Keratinocyte (primary cell): ENCODE results near the gene GEN1. TPM values are rescaled to one million over a fixed set of nuclear protein-coding genes. Genes with fewer than 3 reads are reported as not detected.

ENCODE experiments used
- DNase-seq: peaks from one replicate; pipeline ENCODE4 v3.0.0-alpha.2; 2011; ENCODE audit warnings: low read depth, missing footprints, low spot score
- FAIRE-seq: peaks from 2 replicates; lab custom pipeline; 2011; peaks lifted over from hg19 to GRCh38; lab: Jason Lieb, UNC
- H2AFZ ChIP-seq: 2 replicates; pipeline ENCODE4 v1.6.0; 2012; ENCODE audit warnings: low read length, control low read depth, inconsistent platforms; ENCODE audit not compliant: control insufficient read depth
- H3K27ac ChIP-seq: 2 replicates; pipeline ENCODE4 v1.5.1; 2011; ENCODE audit warnings: low read length; ENCODE audit not compliant: control insufficient read depth, insufficient read depth
- H3K27me3 ChIP-seq: 3 replicates; pipeline ENCODE4 v1.6.0; 2011; ENCODE audit warnings: low read length; ENCODE audit not compliant: control insufficient read depth, insufficient read depth; ENCODE audit errors: extremely low read depth
- H3K36me3 ChIP-seq, 2 experiments: 2 replicates in 1 of 2; 3 replicates in 1 of 2; pipeline ENCODE4 v1.5.1; 2011; ENCODE audit warnings: low read length in 2 of 2, mild to moderate bottlenecking in 1 of 2; ENCODE audit not compliant: control insufficient read depth in 2 of 2, insufficient read depth in 2 of 2; ENCODE audit errors: extremely low read depth in 1 of 2
- H3K4me1 ChIP-seq: 3 replicates; pipeline ENCODE4 v1.5.1; 2011; ENCODE audit warnings: low read length; ENCODE audit not compliant: control insufficient read depth, insufficient read depth; ENCODE audit errors: extremely low read depth
- H3K4me2 ChIP-seq: 3 replicates; pipeline ENCODE4 v1.6.0; 2011; ENCODE audit warnings: low read depth, low read length; ENCODE audit not compliant: control insufficient read depth, insufficient read depth; ENCODE audit errors: extremely low read depth
- H3K4me3 ChIP-seq, 3 experiments: fragments of 200-600 bp in 1 of 3; sonication (generic) in 1 of 3; 2 replicates in 2 of 3; 3 replicates in 1 of 3; pipeline ENCODE4 v1.5.1; 2011 to 2016; ENCODE audit warnings: low read length in 3 of 3, mild to moderate bottlenecking in 3 of 3, control low read depth in 2 of 3, inconsistent platforms in 1 of 3, low read depth in 1 of 3, mixed read lengths in 1 of 3, mixed run types in 1 of 3, moderate library complexity in 1 of 3; ENCODE audit not compliant: control insufficient read depth in 2 of 3, insufficient read depth in 2 of 3; ENCODE audit errors: extremely low read depth in 1 of 3
- H3K79me2 ChIP-seq: 2 replicates; pipeline ENCODE4 v1.6.0; 2012; ENCODE audit warnings: low read length; ENCODE audit not compliant: control insufficient read depth, insufficient read depth
- H3K9ac ChIP-seq: 3 replicates; pipeline ENCODE4 v1.6.0; 2011; ENCODE audit warnings: low read length; ENCODE audit not compliant: control insufficient read depth, insufficient read depth; ENCODE audit errors: extremely low read depth
- H3K9me1 ChIP-seq: 3 replicates; pipeline ENCODE4 v1.6.0; 2011; ENCODE audit warnings: low read length; ENCODE audit not compliant: control insufficient read depth, insufficient read depth; ENCODE audit errors: extremely low read depth
- H3K9me3 ChIP-seq: 2 replicates; pipeline ENCODE4 v1.5.1; 2012; ENCODE audit warnings: low read depth, low read length; ENCODE audit not compliant: control insufficient read depth
- H4K20me1 ChIP-seq: 3 replicates; pipeline ENCODE4 v1.6.0; 2011; ENCODE audit warnings: low read length; ENCODE audit not compliant: control insufficient read depth, insufficient read depth; ENCODE audit errors: extremely low read depth
- CTCF ChIP-seq, 3 experiments: IDR thresholded peaks in 1 of 3; conservative IDR thresholded peaks in 1 of 3; optimal IDR thresholded peaks in 1 of 3; 2 replicates in 2 of 3; 3 replicates in 1 of 3; pipeline versions ENCODE3 to v1.5.1; 2011; ENCODE audit warnings: low read length in 3 of 3, mild to moderate bottlenecking in 3 of 3, moderate library complexity in 2 of 3, control low read depth in 1 of 3, inconsistent platforms in 1 of 3; ENCODE audit not compliant: insufficient read depth in 2 of 3; ENCODE audit errors: extremely low read depth in 1 of 3
- EZH2 ChIP-seq: IDR thresholded peaks from one replicate; pipeline ENCODE4 v1.6.1; 2012; ENCODE audit warnings: inconsistent platforms, mild to moderate bottlenecking, low read length, moderate library complexity
- dilution Hi-C: fragments of 300-500 bp; cut with MboI; formaldehyde crosslinking; loops from one replicate; pipeline ENCODE4 v1.7.0; 2020; ENCODE audit warnings: low sequenced_read_pairs; ENCODE audit not compliant: extremely low pct_ligation_motif_present
- polyA plus RNA-seq, 5 experiments: library from polyadenylated mRNA; depleted of rRNA in 3 of 5; stranded (reverse) in 3 of 5; stranded (forward) in 1 of 5; unstranded in 1 of 5; fragments of >200 nt; gene quantifications; 1 replicate in 1 of 5; 2 replicates in 3 of 5; 3 replicates in 1 of 5; pipeline versions ENCODE4 v1.2.1 to v1.2.3, GENCODE V29; 2011 to 2012; ENCODE audit warnings: missing spikeins in 2 of 5, low read depth in 1 of 5, low replicate concordance in 1 of 5

GEN1 gene
- polyA plus RNA-seq, 1 donor (not counting 4 experiments of a cell fraction or from before 2014, with no cell fraction given) = 17.2 TPM

- Histone ChIP-seq H3K9me1 (no peaks in the 10 kb centered on the region), H3K4me1 (peaks cover 46% of the 10 kb centered on the region), H3K27ac (peak overlapping the region; percentile 96), H3K4me3 (peak overlapping the region in 1 of 3 experiments; percentile 5), H2AFZ (no peak overlapping the region), H4K20me1 (no peaks in the 10 kb centered on the region), H3K4me2 (peak overlapping the region; percentile 29), H3K79me2 (no peaks in the 10 kb centered on the region), H3K9ac (no peak overlapping the region), H3K9me3 (no peaks in the 10 kb centered on the region), H3K27me3 (no peaks in the 10 kb centered on the region), H3K36me3 (no peaks in the 10 kb centered on the region)
- TF ChIP-seq EZH2 (no peak), CTCF (optimal IDR thresholded peaks at IDR 0.05 in 1 of 3, IDR thresholded peaks at IDR 0.05 in 1 of 3, conservative IDR thresholded peaks at IDR 0.05 in 1 of 3; ENCODE audit: extremely low read depth in 1 of 3, insufficient read depth in 2 of 3, low read length in 3 of 3) (no peak)
- DNase-seq = no peak
- dilution Hi-C loops = no loop called here
- no peak for FAIRE-seq
Observed at GRCh38 chr2:17814601-17815000, 60.7 kb downstream of the GEN1 start.

GRCh38 chr2:17815468-17816184, 61.7 kb downstream of the GEN1 start:
- no peaks in the 10 kb centered on the region for H4K20me1 ChIP-seq
- dilution Hi-C loops = no loop called here
- no peak for DNase-seq
- H3K9me3 ChIP-seq = no peaks in the 10 kb centered on the region
- H3K9ac ChIP-seq = peak overlapping the region; percentile 64
- no peak for TF ChIP-seq CTCF (optimal IDR thresholded peaks at IDR 0.05 in 1 of 3, IDR thresholded peaks at IDR 0.05 in 1 of 3, conservative IDR thresholded peaks at IDR 0.05 in 1 of 3; ENCODE audit: extremely low read depth in 1 of 3, insufficient read depth in 2 of 3, low read length in 3 of 3)
- TF ChIP-seq EZH2 = no peak
- H3K4me1 ChIP-seq = peaks cover 46% of the 10 kb centered on the region
- FAIRE-seq = peak; percentile 95
- H3K4me3 ChIP-seq = peak overlapping the region in 2 of 3 experiments; percentile 12 to 16
- H3K27ac ChIP-seq = peak overlapping the region; percentile 96
- no peaks in the 10 kb centered on the region for H3K9me1 ChIP-seq
- H3K79me2 ChIP-seq = no peaks in the 10 kb centered on the region
- peak overlapping the region; percentile 79 for H3K4me2 ChIP-seq
- peak overlapping the region; percentile 51 for H2AFZ ChIP-seq
- no peaks in the 10 kb centered on the region for H3K27me3 ChIP-seq
- no peaks in the 10 kb centered on the region for H3K36me3 ChIP-seq
